Uterus (tissue), 2 donors: Measurements from ENCODE around the gene SCLT1.

Source experiments
- POLR2A ChIP-seq, 2 donors: fragments of 450-650 bp; IDR thresholded peaks; one replicate each; pipeline ENCODE4 v1.6.1; 2016; ENCODE audit warnings: antibody characterized with exemption in 2 of 2, mild to moderate bottlenecking in 1 of 2, moderate library complexity in 1 of 2
- TF ChIP-seq, protein P1 (sequence below), 4 experiments: fragments of 200-600 bp in 2 of 4; fragments of 450-650 bp in 2 of 4; sonication (generic) in 2 of 4; IDR thresholded peaks; one replicate each; pipeline ENCODE4 v1.5.1; 2016 to 2019; ENCODE audit warnings: antibody characterized with exemption in 4 of 4, mild to moderate bottlenecking in 2 of 4, moderate library complexity in 1 of 4

DNA sequence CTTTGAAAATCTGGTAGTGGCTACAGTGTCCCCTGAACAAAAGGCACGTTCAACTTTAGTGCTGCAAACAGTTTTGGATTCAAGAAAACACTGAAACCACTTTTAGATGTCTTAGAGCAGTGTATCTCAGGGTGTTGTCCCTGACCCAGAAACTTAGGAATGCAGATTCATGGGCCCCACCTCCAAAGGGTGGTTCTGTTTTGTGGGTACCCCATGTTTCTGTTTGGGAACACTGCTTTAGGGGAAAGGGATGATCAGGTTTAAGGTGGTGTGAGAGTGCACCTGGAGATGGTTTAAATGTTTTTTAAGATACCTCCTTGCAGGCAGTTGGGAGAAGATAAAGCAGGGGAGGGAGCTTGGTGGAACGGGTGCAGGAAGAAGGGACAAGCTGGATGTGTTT is 228.2 kb downstream of the SCLT1 start:
- TF ChIP-seq POLR2A (IDR thresholded peaks at IDR 0.05), result no peak
- TF ChIP-seq, protein P1, sequence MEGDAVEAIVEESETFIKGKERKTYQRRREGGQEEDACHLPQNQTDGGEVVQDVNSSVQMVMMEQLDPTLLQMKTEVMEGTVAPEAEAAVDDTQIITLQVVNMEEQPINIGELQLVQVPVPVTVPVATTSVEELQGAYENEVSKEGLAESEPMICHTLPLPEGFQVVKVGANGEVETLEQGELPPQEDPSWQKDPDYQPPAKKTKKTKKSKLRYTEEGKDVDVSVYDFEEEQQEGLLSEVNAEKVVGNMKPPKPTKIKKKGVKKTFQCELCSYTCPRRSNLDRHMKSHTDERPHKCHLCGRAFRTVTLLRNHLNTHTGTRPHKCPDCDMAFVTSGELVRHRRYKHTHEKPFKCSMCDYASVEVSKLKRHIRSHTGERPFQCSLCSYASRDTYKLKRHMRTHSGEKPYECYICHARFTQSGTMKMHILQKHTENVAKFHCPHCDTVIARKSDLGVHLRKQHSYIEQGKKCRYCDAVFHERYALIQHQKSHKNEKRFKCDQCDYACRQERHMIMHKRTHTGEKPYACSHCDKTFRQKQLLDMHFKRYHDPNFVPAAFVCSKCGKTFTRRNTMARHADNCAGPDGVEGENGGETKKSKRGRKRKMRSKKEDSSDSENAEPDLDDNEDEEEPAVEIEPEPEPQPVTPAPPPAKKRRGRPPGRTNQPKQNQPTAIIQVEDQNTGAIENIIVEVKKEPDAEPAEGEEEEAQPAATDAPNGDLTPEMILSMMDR (IDR thresholded peaks at IDR 0.05), result no peak
